Ishikawa (cell line): ENCODE results near the gene FIBCD1.

ENCODE experiments used
- CEBPB ChIP-seq: IDR thresholded peaks from 2 replicates; pipeline ENCODE4 v1.6.1; 2012
- CREB1 ChIP-seq: IDR thresholded peaks from 2 replicates; pipeline ENCODE4 v1.6.1; 2012; ENCODE audit warnings: low read depth
- EGR1 ChIP-seq: IDR thresholded peaks from 2 replicates; pipeline ENCODE4 v1.6.1; 2012
- EP300 ChIP-seq: IDR thresholded peaks from 2 replicates; pipeline ENCODE4 v1.6.1; 2012; ENCODE audit warnings: borderline replicate concordance
- FOXM1 ChIP-seq: IDR thresholded peaks from 2 replicates; pipeline ENCODE4 v1.6.1; 2012; ENCODE audit warnings: low read depth, borderline replicate concordance
- MAX ChIP-seq: IDR thresholded peaks from 2 replicates; pipeline ENCODE4 v1.6.1; 2012
- NFIC ChIP-seq: IDR thresholded peaks from 2 replicates; pipeline ENCODE4 v1.6.1; 2012
- RAD21 ChIP-seq: IDR thresholded peaks from 2 replicates; pipeline ENCODE4 v1.6.1; 2012; ENCODE audit warnings: low read depth
- REST ChIP-seq: IDR thresholded peaks from 2 replicates; pipeline ENCODE4 v1.6.1; 2012; ENCODE audit warnings: low read depth, mild to moderate bottlenecking
- TAF1 ChIP-seq: IDR thresholded peaks from 2 replicates; pipeline ENCODE4 v1.6.1; 2012; ENCODE audit warnings: low read depth, mild to moderate bottlenecking
- TCF12 ChIP-seq: IDR thresholded peaks from 2 replicates; pipeline ENCODE4 v1.6.1; 2012; ENCODE audit warnings: low read depth
- TEAD4 ChIP-seq: IDR thresholded peaks from 2 replicates; pipeline ENCODE4 v1.6.1; 2012
- YY1 ChIP-seq: IDR thresholded peaks from 2 replicates; pipeline ENCODE4 v1.6.1; 2012; ENCODE audit warnings: low read depth
- ZBTB7A ChIP-seq: IDR thresholded peaks from 2 replicates; pipeline ENCODE4 v1.6.1; 2012; ENCODE audit warnings: low read depth
- TF ChIP-seq, protein P1 (sequence below): IDR thresholded peaks from 2 replicates; pipeline ENCODE4 v1.6.1; 2012

FIBCD1 gene

GRCh38 chr9:130856474-130856873 lies 82.6 kb downstream of the FIBCD1 start:
- no peak for TF ChIP-seq REST
- TF ChIP-seq TEAD4: no peak
- TF ChIP-seq EP300: no peak
- no peak for TF ChIP-seq TAF1
- TF ChIP-seq ZBTB7A: no peak

- TF ChIP-seq ZBTB7A: no peak
- TF ChIP-seq CREB1: no peak
- no peak for TF ChIP-seq YY1
- TF ChIP-seq, protein P1, sequence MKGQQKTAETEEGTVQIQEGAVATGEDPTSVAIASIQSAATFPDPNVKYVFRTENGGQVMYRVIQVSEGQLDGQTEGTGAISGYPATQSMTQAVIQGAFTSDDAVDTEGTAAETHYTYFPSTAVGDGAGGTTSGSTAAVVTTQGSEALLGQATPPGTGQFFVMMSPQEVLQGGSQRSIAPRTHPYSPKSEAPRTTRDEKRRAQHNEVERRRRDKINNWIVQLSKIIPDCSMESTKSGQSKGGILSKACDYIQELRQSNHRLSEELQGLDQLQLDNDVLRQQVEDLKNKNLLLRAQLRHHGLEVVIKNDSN: no peak
- TF ChIP-seq TEAD4: no peak
- TF ChIP-seq CEBPB: no peak
- no peak for TF ChIP-seq NFIC
- no peak for TF ChIP-seq FOXM1
- no peak for TF ChIP-seq EP300
- no peak for TF ChIP-seq EGR1
- no peak for TF ChIP-seq TCF12
- no peak for TF ChIP-seq TAF1
- no peak for TF ChIP-seq REST
- TF ChIP-seq RAD21: no peak
- TF ChIP-seq MAX: no peak
Measured at GRCh38 chr9:130854835-130855234, 84.2 kb downstream of the FIBCD1 start.

- no peak for TF ChIP-seq EP300
- no peak for TF ChIP-seq REST
- TF ChIP-seq TEAD4: no peak
- TF ChIP-seq, protein P1: no peak
- TF ChIP-seq EGR1: no peak
- no peak for TF ChIP-seq CEBPB
- TF ChIP-seq MAX: no peak
- TF ChIP-seq CREB1: no peak
- no peak for TF ChIP-seq NFIC
- TF ChIP-seq TCF12: no peak
- TF ChIP-seq FOXM1: no peak
- no peak for TF ChIP-seq RAD21
Measured at GRCh38 chr9:130854092-130854491, 85.0 kb downstream of the FIBCD1 start.

DNA sequence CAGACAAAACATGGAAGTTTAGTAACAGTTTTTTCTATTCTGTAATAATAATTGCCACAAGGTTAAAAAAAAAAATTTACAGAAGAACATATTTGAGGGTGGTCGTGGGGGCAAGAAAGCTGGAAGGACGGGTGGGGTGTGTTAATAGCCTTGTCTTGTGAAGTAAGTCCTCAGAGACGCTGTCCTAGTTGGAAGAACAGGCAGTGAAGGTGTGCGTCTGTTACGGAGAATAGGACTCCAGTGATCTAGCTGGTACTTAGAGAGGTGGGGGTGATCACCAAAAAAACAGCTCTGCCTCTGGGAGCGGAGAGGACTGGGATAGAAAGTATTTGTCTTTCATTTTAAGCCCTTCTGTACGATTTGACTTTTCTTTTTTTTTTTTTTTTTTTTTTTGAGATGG lies 86.2 kb downstream of the FIBCD1 start:
- no peak for TF ChIP-seq CREB1
